ENCODE data around the gene ITPK1.

Gene ITPK1

DNA sequence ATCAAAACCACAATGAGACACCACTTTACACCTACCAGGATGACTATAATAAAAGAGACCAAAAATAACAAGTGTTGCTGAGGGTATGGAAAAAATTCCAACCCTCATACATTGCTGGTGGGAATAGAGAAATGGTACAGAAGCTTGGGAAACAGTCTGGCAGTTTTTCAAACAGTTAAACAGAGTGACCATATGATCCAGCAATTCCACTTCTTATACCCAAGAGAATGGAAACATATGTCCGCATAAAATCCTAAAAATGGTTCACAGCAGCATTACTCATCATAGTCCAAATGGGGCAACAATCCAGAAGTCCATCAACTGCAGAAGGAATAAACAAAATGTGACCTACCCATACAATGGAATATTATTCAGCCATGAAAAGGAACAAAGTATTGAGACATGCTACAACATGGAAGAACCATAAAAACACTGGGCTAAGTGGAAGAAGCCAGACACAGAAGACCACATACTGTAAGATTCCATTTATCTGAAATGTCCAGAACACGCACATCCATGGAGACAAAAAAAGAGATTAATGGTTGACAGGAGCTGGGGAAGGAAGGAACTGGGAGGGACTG, 148.3 kb downstream of the ITPK1 start:
- no peak overlapping the region for H3K9ac ChIP-seq (ENCODE audit: low read depth, low read length)
- no peak overlapping the region for H3K4me3 ChIP-seq (ENCODE audit: low read length)
- WGBS: 92% methylated on average over 2 of the region's 2 CpGs
- no peaks in the 10 kb centered on the region for H3K36me3 ChIP-seq (ENCODE audit: insufficient read depth, low read length)
- H3K27ac ChIP-seq (ENCODE audit: low read depth, low read length): no peak overlapping the region
- no peaks in the 10 kb centered on the region for H3K27me3 ChIP-seq (ENCODE audit: insufficient read depth, low read length)
- no peaks in the 10 kb centered on the region for H3K9me3 ChIP-seq (ENCODE audit: insufficient read depth, low read depth, low read length)
- H3K4me1 ChIP-seq (ENCODE audit: insufficient read depth, low read length): peaks cover 18% of the 10 kb centered on the region

DNA sequence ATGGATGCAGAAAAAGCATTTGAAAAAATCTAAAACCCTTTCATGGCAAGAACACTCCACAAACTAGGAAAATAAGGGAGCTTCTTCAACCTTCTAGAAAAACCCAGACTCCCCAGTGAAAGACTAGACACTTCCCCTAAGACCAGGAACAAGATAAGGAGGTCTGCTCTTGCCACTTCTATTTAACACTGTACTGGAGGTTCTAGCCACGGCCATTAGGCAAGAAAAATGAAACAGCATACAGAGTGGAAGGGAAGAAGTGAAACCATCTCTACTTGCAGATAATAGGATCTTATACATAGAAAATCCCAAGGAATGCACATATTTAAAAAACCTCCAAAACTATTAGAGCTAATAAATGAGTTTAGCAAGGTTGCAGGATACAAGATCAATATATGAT, 150.4 kb downstream of the ITPK1 start:
- H3K9ac ChIP-seq (ENCODE audit: low read depth, low read length): no peak overlapping the region
- H3K27ac ChIP-seq (ENCODE audit: low read depth, low read length): no peak overlapping the region
- no peaks in the 10 kb centered on the region; the same call in 1 of the 2 replicates for H3K36me3 ChIP-seq (ENCODE audit: insufficient read depth, low read length)
- no peaks in the 10 kb centered on the region for H3K27me3 ChIP-seq (ENCODE audit: insufficient read depth, low read length)
- H3K9me3 ChIP-seq (ENCODE audit: insufficient read depth, low read depth, low read length): no peaks in the 10 kb centered on the region
- peaks cover 18% of the 10 kb centered on the region for H3K4me1 ChIP-seq (ENCODE audit: insufficient read depth, low read length)
- no peak overlapping the region for H3K4me3 ChIP-seq (ENCODE audit: low read length)
- WGBS: no CpG with 5 or more reads among the region's 1 CpG

DNA sequence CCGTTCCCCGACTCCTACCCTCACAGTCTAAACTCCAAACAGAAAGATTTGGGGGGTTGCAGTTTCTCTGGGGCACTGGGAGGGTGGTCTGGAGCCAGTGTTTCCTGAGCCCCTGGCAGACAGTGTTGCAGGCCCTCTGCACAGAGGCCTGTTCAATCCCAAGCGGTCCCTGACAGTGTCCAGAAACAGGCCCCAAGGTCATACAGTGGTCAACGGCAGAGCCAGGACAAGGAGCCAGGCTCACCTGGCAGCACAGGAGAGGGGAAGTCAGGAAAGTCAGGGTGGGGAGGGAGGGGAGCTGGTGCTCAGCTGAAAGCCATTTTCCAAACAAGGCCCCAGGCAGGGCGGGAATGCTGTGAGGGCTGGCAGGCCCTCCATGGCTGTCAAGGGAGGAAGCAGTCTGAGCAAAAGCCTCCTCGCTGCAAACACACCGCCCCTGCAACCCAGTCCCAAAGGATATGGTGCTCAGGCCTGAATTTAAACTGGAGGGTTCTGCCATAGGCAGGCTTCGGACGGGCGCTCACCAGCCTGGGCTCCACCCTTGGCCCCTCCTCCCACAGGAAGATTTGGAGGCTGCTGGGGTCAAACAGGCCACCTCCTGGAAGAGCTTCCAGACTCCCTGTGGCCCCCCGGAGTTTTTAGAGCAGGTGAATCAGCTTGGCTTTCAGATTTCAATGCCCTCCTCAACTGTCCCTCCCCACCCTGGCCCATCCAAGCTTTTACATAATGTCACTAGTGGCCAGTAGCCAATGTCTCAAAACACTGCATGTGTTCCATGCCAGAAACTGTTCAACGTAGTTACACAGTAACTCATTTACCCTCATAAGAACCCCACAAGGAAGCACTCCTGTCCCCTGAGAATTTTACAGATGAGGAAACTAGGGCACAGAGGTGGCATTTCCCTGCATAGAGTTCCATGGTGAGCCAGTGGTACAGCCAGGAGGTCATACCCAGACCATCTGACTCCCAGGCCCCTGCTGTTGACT, 151.3 kb downstream of the ITPK1 start:
- no peak overlapping the region for H3K4me3 ChIP-seq (ENCODE audit: low read length)
- peaks cover 12% of the 10 kb centered on the region for H3K4me1 ChIP-seq (ENCODE audit: insufficient read depth, low read length)
- H3K27ac ChIP-seq (ENCODE audit: low read depth, low read length): no peak overlapping the region
- H3K9me3 ChIP-seq (ENCODE audit: insufficient read depth, low read depth, low read length): no peaks in the 10 kb centered on the region
- H3K36me3 ChIP-seq (ENCODE audit: insufficient read depth, low read length): no peaks in the 10 kb centered on the region; the same call in 1 of the 2 replicates
- no peak overlapping the region for H3K9ac ChIP-seq (ENCODE audit: low read depth, low read length)
- WGBS: 94% methylated on average over 12 of the region's 12 CpGs
- H3K27me3 ChIP-seq (ENCODE audit: insufficient read depth, low read length): no peaks in the 10 kb centered on the region

DNA sequence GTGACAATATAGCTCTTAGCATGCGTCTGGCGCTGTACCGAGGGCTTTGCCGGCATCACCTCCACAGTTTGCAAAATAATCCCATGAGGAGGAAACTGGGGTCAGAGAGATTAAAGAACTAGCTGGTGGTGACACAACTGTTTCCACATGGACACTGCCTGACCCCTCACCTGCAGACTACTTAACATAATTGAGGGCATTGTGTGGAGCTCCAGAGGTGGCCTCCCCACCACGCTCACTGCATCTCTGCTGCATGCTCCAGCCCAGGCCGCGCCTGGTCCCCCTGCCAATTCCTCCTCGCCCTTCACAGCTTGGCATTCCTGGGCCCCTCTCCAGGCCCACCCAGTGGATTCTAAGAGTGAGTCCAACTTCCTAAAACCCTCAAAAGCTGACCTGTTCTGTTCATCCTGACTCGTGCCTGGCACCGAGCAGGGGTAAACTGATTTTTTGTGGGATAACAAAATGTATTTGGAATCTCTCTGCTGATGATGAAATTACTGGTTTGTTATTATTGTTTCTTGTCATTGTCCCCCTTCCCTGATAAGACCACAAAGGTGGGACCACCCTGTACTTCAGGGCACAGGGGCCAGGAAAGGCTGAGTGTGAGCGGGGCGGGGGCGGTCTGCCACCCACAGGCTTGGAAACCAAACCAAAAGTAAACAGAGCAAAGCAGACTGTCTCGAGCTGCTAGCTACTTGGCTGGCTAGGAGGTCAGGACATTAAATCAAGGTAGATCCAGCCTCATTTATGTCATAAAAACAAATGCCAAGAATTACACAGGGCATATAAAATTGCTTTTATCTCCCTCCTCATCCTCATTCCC, 152.2 kb downstream of the ITPK1 start:
- Histone ChIP-seq H3K27ac (ENCODE audit: low read depth, low read length) (no peak overlapping the region), H3K9ac (ENCODE audit: low read depth, low read length) (no peak overlapping the region), H3K4me3 (ENCODE audit: low read length) (no peak overlapping the region), H3K4me1 (ENCODE audit: insufficient read depth, low read length) (peaks cover 12% of the 10 kb centered on the region), H3K9me3 (ENCODE audit: insufficient read depth, low read depth, low read length) (no peaks in the 10 kb centered on the region), H3K27me3 (ENCODE audit: insufficient read depth, low read length) (no peaks in the 10 kb centered on the region), H3K36me3 (ENCODE audit: insufficient read depth, low read length) (peaks cover 2% of the 10 kb centered on the region; the same call in 1 of the 2 replicates)
- WGBS: 84% methylated on average over 14 of the region's 14 CpGs

DNA sequence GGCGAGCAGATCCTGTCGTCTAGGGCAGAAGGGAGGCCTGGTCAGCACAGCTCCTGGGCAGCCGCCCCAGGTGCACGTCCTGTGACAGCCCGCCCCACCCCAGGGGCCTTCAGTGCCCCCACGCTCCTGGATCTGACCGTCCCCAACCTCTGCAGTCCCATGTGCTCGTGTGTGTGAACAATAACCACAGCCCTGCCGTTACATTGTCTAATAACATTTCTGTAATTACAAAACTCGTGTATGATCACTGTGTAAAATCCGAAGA, 153.0 kb downstream of the ITPK1 start:
- Histone ChIP-seq H3K9ac (ENCODE audit: low read depth, low read length) (no peak overlapping the region), H3K27me3 (ENCODE audit: insufficient read depth, low read length) (no peaks in the 10 kb centered on the region), H3K9me3 (ENCODE audit: insufficient read depth, low read depth, low read length) (no peaks in the 10 kb centered on the region), H3K4me1 (ENCODE audit: insufficient read depth, low read length) (peaks cover 12% of the 10 kb centered on the region), H3K27ac (ENCODE audit: low read depth, low read length) (no peak overlapping the region), H3K36me3 (ENCODE audit: insufficient read depth, low read length) (peaks cover 10% of the 10 kb centered on the region), H3K4me3 (ENCODE audit: low read length) (no peak overlapping the region)
- 94% methylated on average over 11 of the region's 11 CpGs for WGBS

DNA sequence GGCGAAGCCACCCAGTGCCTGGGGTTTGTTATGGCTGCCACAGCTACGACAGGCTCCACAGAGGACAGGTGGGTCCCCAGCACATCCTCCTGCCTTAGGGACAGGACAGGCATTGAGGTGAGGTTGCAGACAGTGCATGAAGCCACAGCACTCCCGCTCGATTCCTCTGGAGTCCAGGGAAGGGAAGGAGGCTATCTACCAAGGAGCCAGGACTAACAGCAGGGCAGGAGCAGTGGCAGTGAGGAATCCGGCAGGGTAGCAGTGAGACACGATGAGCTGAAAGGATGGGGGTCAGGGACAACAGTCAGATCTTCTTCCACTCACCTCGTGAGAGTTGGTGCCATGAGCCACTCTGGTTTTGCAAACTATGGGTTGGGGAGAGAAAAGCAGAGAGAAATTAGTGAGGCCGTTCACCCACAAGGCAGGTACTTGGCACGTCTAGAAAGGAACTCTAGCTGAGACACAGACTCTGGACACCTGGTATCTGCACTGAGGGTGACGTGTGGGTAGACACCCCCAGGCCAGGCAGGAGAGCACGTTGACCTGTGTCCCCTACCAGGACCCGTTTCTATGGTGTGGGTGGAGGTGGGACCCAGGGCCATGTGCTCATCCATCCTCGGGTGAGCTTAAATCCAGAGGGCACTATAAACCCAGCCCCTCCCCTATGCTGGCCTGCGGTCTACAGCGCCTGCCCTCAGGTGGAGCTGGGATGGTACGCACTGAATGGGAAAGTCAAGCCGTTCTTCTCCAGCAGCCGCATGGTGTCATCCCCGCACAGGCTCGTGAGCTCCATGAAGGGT, 153.5 kb downstream of the ITPK1 start:
- H3K9me3 ChIP-seq (ENCODE audit: insufficient read depth, low read depth, low read length): no peaks in the 10 kb centered on the region
- no peak overlapping the region for H3K9ac ChIP-seq (ENCODE audit: low read depth, low read length)
- H3K36me3 ChIP-seq (ENCODE audit: insufficient read depth, low read length): peaks cover 14% of the 10 kb centered on the region
- H3K4me3 ChIP-seq (ENCODE audit: low read length): no peak overlapping the region
- H3K27me3 ChIP-seq (ENCODE audit: insufficient read depth, low read length): no peaks in the 10 kb centered on the region
- H3K4me1 ChIP-seq (ENCODE audit: insufficient read depth, low read length): peaks cover 12% of the 10 kb centered on the region
- 94% methylated on average over 20 of the region's 20 CpGs for WGBS
- no peak overlapping the region for H3K27ac ChIP-seq (ENCODE audit: low read depth, low read length)

DNA sequence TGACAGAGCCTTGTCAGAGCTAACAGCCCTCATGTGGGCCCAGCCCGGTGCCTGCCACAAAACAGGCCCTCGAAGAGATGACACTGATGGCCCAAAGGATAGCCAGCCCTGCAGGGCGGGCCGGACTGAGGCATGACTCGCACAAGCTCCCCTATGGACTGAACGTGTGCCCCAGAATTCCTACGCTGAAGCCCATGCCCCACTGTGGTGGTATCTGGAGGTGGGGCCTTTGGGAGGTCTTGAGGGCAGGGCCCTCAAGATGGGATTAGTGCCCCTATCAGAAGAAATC, 154.2 kb downstream of the ITPK1 start:
- H3K9me3 ChIP-seq (ENCODE audit: insufficient read depth, low read depth, low read length): no peaks in the 10 kb centered on the region
- 91% methylated on average over 7 of the region's 7 CpGs for WGBS
- peaks cover 20% of the 10 kb centered on the region for H3K36me3 ChIP-seq (ENCODE audit: insufficient read depth, low read length)
- no peaks in the 10 kb centered on the region for H3K27me3 ChIP-seq (ENCODE audit: insufficient read depth, low read length)
- H3K4me1 ChIP-seq (ENCODE audit: insufficient read depth, low read length): peaks cover 12% of the 10 kb centered on the region
- no peak overlapping the region for H3K27ac ChIP-seq (ENCODE audit: low read depth, low read length)
- no peak overlapping the region for H3K9ac ChIP-seq (ENCODE audit: low read depth, low read length)
- H3K4me3 ChIP-seq (ENCODE audit: low read length): no peak overlapping the region

DNA sequence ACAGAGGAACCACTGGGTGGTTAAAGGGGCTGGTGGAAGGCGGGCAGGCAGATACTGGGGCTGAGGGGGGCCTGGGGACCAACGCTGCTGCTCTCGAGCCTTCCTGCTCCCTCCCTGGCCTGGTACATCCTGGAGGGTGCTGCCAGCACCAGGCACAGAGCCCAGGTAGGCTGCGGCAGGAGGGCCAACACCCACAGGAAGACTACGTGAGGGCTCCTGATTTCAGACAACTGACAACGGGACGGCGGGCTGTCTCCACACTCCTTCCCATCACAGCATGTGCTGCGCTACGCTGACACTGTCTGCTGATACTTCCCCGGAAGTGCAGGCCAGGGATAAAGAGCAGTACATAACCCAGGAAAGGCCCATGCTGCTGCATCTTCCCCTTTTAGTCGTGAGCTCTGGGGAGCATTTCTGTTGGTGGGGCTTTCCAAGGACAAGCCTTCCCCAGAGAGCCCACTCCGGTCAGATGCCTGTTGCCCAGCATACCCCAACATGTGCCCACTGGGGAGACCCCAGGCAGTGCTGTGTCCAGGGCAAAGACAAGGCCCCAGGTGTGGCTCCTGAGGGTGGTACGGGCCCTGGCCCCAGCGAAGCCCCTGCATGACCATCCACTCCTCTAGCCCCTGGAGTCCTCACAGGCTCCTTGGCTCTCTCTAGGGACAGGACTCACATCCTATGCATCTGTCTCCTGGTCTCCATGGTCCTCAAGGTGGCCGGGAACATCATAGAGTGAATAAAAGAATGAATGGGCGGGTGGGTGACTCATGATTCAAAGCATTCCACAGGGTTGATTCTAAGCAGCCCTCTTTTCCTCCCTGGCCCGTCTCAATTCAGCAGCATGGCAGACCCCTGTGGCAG, 154.8 kb downstream of the ITPK1 start:
- Histone ChIP-seq H3K27me3 (ENCODE audit: insufficient read depth, low read length) (no peaks in the 10 kb centered on the region), H3K4me1 (ENCODE audit: insufficient read depth, low read length) (peaks cover 12% of the 10 kb centered on the region), H3K9me3 (ENCODE audit: insufficient read depth, low read depth, low read length) (no peaks in the 10 kb centered on the region), H3K9ac (ENCODE audit: low read depth, low read length) (no peak overlapping the region), H3K4me3 (ENCODE audit: low read length) (no peak overlapping the region), H3K27ac (ENCODE audit: low read depth, low read length) (no peak overlapping the region), H3K36me3 (ENCODE audit: insufficient read depth, low read length) (peaks cover 20% of the 10 kb centered on the region)
- 89% methylated on average over 18 of the region's 18 CpGs for whole genome bisulfite sequencing

DNA sequence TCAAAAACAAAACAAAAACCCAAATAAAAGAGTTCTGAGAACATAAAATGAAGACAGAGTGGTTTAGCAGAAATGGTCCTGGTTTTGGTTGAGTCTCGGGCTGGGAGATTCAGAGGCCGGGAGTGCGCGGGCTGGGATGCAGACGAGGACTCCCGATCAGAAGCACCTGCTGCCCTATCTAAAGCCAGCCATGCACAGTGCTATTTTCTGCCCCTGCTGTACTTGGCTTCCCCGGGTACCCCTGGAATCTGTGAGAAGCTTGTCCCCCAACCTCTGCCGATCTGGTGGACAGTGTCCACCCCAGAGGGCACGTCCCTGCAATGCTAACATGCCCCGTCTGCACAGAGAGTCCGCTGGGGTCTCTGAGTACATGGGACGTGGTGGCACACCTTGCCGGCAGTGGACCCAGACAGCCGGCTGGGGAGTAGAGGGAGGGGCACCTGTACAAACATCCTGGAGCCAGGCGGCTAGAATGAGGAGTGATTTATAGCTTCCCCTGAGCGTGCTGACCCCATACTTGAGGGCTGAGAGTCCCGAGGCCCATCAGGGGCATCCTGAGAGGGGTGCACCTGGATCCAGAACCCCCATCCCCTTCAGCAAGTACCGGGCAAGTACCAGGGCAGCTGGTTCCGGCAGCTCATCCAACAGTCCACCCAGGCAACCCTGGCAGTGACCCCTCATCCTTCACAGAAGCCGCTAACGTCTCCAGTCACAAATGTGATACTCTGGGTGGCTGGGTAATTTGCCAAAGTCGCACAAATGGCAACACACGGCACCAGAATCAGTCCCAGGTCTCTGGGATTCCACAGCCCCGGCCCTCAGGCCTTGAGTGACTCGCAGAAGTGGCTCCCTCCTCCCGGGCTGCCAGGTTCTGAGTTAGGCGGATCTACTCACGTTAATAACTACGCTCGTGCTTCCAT, 155.7 kb downstream of the ITPK1 start:
- 94% methylated on average over 30 of the region's 30 CpGs for WGBS
- H3K9ac ChIP-seq (ENCODE audit: low read depth, low read length): no peak overlapping the region
- H3K36me3 ChIP-seq (ENCODE audit: insufficient read depth, low read length): peaks cover 20% of the 10 kb centered on the region
- H3K4me1 ChIP-seq (ENCODE audit: insufficient read depth, low read length): peaks cover 14% of the 10 kb centered on the region
- H3K4me3 ChIP-seq (ENCODE audit: low read length): no peak overlapping the region
- H3K27me3 ChIP-seq (ENCODE audit: insufficient read depth, low read length): no peaks in the 10 kb centered on the region
- no peaks in the 10 kb centered on the region for H3K9me3 ChIP-seq (ENCODE audit: insufficient read depth, low read depth, low read length)
- H3K27ac ChIP-seq (ENCODE audit: low read depth, low read length): no peak overlapping the region
